ENCODE measurements around the gene CARMIL1.
"Not testable (repeated sequence)": the region's sequence is repeated elsewhere in the genome, so short reads cannot be mapped to it uniquely, and the experiment has no call there.

Gene CARMIL1

GRCh38 chr6:25375125-25375524, 96.0 kb downstream of the CARMIL1 start:
- DNase-seq: no peak

- no peak for DNase-seq
These were observed 98.5 kb downstream of the CARMIL1 start for GRCh38 chr6:25377664-25378063.

GRCh38 chr6:25381077-25381476, 101.9 kb downstream of the CARMIL1 start:
- DNase-seq: no peak

GRCh38 chr6:25382476-25382875, 103.3 kb downstream of the CARMIL1 start:
- DNase-seq: not testable (repeated sequence)

- no peak for DNase-seq
These were observed 105.1 kb downstream of the CARMIL1 start for GRCh38 chr6:25384234-25384633.

GRCh38 chr6:25384967-25385366, 105.8 kb downstream of the CARMIL1 start:
- no peak for DNase-seq

GRCh38 chr6:25387483-25387882, 108.3 kb downstream of the CARMIL1 start:
- DNase-seq: no peak

GRCh38 chr6:25387911-25388310, 108.7 kb downstream of the CARMIL1 start:
- DNase-seq: no peak

- DNase-seq: no peak
These were observed 109.6 kb downstream of the CARMIL1 start for GRCh38 chr6:25388776-25389175.

GRCh38 chr6:25389471-25389870, 110.3 kb downstream of the CARMIL1 start:
- no peak for DNase-seq

- DNase-seq: no peak
These were observed 113.2 kb downstream of the CARMIL1 start for GRCh38 chr6:25392372-25392771.

GRCh38 chr6:25395731-25396130, 116.6 kb downstream of the CARMIL1 start:
- DNase-seq: no peak

GRCh38 chr6:25397406-25397805, 118.2 kb downstream of the CARMIL1 start:
- DNase-seq: no peak

- no peak for DNase-seq
These were observed 120.7 kb downstream of the CARMIL1 start for GRCh38 chr6:25399885-25400284.

- DNase-seq: no peak
These were observed 122.5 kb downstream of the CARMIL1 start for GRCh38 chr6:25401711-25402110.

- no peak for DNase-seq
These were observed 123.0 kb downstream of the CARMIL1 start for GRCh38 chr6:25402125-25402524.

- no peak for DNase-seq
These were observed 124.0 kb downstream of the CARMIL1 start for GRCh38 chr6:25403150-25403549.

- no peak for DNase-seq
These were observed 124.9 kb downstream of the CARMIL1 start for GRCh38 chr6:25404091-25404490.

- DNase-seq: no peak
These were observed 125.6 kb downstream of the CARMIL1 start for GRCh38 chr6:25404693-25405169.

GRCh38 chr6:25405442-25405841, 126.3 kb downstream of the CARMIL1 start:
- no peak for DNase-seq

GRCh38 chr6:25407431-25407830, 128.3 kb downstream of the CARMIL1 start:
- peak; percentile 41 for DNase-seq

- no peak for DNase-seq
These were observed 130.9 kb downstream of the CARMIL1 start for GRCh38 chr6:25410102-25410501.

- DNase-seq: no peak
These were observed 132.3 kb downstream of the CARMIL1 start for GRCh38 chr6:25411316-25411950.

- peak; percentile 60 for DNase-seq
These were observed 134.2 kb downstream of the CARMIL1 start for GRCh38 chr6:25413207-25413905.

- no peak for DNase-seq
These were observed 135.0 kb downstream of the CARMIL1 start for GRCh38 chr6:25414168-25414567.

Data from right hindlimb (tissue), 1 donor.